Cerebellar cortex (tissue), 1 donor: ENCODE results near the gene NUB1.

Experiments used
- DNase-seq: peaks from one replicate; pipeline ENCODE4 v3.0.0-alpha.2; 2015; ENCODE audit warnings: low spot score

NUB1 gene

DNA sequence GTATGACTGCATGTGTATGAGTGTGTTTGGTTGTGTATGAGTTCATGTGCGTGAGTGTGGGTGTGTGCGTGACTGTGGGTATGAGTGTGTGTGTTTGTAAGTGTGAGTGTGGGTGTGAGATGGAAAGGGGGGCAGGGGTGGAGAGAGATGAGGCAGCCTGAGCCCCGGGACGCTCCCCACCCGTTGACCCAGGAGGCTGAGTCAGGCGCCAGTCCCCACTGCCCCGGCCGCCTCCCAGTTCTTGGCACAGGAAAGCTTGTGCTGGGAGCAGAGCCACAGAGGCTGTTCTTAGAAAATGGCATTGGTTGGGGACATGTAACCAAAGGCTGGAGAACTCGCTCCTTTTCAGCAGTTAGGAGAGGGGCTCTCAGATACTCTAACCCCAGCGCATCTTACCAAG is 27.8 kb upstream of the NUB1 start:
- DNase-seq: peak; percentile 14

DNA sequence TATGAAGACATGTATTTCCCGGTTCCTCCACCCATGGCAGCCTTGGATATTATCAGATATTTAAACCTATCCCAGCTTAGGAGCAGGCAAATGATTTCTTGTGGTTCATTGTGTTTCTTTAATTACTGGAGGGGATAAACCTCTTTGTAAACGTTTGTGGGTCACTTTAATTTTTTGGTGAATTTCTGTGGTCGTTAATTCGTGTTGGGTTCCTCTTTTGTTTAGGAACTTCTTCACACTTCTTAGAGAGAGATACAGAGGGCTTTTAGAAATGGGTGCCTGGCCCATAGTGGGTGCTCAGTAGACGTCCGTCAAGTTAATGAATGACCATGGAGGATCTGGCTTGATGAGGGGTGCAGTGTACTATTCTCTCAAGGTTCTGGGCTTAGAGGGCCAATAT is 27.2 kb upstream of the NUB1 start:
- DNase-seq: no peak

DNA sequence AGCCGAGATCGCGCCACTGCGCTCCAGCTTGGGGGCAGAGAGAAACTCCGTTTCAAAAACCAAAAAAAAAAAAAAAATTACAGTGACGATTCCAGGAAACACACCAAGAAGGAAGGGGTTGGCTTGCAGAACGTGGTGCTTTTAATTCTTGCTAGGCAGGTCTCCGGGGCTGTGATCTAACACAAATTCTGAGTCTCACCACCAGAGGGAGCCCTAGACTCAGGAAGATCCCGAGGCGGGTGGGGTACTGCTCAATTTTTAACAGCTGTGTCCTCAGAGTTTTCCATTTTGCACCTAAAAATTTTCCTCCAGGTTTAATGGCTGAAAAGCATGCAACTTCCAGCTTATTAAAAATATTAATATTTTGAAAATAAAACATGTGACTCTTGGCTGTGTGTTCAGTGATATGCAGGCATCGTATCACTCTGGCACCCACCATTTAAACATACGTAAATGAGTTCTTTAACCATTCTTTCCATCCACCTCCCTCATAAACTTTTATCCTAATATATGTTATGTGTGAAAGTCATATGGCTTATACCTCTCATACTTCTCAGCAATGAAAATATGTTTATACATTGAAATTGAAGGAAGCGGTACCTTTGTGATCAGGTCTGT is 26.5 kb upstream of the NUB1 start:
- DNase-seq: peak; percentile 79

DNA sequence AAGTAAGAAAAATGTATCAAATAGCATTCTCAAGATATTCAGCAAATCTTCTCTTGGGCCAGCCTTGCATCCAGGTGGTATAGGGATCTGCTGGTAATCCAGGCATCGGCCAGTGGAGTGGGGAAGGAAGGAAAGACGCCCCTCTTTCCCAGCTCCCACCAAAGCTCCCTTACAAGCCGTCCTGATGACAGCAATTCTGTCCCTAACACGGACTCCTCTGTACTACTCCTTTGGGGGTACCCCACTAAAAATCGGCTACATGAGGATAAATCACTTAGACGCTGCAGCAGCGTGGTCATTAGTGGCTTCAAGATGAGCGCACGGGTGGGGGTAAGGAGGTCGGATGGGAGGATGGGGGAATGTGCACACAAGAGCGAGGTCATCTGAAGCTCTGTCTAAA is 24.7 kb upstream of the NUB1 start:
- DNase-seq: no peak

DNA sequence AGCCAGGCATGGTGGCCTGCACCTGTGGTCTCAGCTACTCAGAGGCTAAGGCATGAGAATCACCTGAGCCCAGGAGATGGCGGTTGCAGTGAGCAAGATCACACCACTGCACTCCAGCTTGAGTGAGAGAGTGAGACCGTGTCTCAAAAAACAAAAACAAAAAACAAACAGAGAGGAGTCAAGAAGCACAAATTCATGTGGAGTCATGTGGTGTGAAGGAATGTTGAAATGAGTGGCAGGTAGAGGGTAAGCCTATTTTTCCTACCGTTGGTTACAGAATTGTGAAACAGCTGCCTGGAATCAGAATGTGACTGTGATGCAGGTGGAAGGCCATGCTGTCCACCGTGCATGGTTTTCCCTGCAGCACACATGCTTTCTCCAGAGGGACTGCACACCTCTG is 23.7 kb upstream of the NUB1 start:
- DNase-seq: no peak

DNA sequence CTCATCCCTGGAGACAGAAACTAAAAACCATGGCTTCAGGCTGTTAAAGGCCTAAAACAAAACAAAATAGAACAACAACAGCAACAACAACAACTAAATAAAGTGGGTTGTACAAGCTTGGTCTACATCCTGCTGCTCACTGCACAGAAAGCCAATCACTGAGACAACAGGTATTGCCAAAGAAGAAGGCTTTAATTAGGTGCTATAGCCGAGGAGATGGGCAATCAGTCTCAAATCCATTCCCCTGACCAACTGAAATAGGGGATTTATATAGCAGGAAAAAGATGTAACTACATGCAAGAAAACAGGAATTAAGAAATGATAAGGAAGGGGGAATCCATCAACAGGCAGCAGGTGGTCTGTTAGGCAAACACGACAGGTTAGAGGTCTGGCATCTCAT is 22.4 kb upstream of the NUB1 start:
- DNase-seq: no peak

DNA sequence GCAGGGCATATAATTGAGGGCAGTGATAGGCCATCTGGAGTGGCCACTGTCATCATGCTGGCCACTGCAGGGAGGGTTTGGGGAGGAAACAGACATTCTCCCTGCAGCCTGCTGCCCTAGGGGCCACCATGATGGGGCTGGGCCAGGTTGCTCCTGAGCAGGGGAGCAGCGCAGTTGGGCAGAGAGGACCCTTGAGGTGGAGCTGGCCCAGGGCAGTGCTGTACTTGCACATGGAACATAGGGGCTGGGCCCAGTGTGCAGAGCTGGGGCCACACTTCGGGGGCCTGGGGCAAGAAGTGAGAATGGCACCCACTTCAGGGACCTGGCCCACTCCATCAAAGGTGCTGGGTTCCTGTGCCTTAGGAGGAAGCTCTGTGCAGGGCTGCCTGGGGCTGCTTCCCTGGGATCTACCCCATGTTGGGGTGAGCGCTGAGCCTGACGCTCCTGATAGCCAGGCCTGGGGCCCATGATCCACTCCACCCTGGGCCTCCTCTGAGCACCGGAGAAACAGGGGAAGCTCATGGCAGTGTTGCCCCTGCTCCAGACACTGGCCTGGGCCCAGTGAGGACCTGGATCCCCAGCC is 21.3 kb upstream of the NUB1 start:
- DNase-seq: no peak

DNA sequence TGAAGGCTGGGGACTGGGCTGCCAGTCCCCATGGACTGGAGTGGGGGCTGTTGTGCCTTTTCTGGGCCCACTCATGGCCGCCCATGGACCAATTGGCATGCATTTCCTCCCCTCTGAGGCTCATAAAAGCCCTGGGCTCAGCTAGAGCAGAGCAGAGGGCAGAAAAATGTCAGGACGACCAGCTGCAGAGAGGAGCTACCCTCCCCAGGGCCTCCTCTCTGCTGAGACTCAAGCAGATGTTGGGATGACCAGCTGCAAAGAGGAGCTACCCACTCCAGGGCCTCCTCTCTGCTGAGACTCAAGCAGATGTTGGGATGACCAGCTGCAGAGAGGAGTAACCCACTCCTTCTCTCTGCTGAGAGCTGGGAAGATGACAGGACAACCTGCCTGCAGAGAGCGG is 20.3 kb upstream of the NUB1 start:
- DNase-seq: no peak

DNA sequence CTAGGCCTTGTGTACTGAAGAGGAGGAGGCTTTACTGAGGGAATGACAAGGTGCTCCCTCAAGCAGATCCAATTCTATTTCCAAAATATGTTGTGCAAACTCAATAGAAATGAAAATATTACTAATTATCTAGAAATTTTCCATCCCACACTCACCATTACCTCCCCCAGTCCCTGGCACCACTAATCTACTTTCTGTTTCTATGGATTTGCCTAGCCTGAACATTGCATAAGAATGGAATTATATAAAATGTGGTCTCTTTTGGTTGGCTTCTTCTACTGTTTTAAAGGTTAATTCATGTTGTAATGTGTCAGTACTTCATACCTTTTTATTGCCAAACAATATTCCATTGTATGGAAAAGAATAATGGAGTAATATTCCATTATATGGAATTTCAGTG is 18.7 kb upstream of the NUB1 start:
- DNase-seq: no peak

DNA sequence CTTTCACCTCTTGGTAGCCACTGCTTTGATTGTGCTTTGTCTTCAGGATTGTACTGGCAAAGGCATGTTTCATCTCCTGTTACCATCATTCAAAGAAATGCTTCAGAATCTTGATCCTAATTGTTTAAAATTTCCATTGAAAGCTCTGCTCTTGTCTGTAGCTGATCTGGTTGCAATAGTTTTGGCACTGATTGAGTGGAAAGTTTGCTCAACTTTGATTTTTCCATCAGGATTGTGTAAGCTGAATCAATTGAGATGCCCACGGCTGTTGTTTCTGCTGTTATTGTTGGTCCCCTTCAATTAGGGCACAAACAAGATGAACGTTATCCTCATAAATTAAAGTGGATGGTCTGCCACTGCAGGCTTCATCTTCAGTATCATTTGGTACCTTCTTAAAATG is 14.6 kb upstream of the NUB1 start:
- DNase-seq: no peak

DNA sequence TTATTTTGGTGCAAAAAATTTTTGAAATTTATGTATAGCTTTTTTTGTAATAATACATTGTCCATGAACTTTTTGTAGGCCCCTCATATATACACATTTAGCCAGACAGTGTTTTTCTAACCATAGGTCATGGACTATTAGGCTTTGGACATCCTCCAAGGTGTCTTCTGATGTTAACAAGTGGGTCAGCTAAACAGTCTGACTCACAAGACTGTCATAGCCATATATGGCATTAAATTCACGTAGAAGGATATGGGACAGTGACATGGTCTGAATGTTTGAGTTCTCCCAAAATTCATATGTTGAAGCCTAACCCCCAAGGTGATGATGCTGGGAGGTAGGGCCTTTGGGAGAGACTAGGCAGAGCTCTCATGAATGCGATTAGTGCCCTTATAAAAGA is 14.0 kb upstream of the NUB1 start:
- no peak for DNase-seq

DNA sequence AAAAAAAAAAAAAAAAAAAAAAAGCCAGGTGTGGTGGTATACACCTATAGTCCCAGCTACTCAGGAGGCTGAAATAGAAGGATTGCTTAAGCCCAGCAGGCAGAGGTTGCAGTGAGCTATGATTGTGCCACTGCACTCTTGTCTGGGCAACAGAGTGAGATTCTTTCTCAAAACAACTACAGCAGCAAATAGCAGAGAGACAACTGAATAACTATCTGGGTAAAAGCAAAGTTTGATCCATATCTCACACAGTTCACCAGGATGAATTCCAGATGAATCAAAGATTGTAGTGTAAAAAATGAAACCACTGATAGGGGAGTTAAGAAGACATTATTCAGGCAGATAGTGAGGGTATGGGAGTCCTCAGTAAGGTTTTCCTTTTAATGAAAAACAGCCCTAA is 11.4 kb upstream of the NUB1 start:
- no peak for DNase-seq

DNA sequence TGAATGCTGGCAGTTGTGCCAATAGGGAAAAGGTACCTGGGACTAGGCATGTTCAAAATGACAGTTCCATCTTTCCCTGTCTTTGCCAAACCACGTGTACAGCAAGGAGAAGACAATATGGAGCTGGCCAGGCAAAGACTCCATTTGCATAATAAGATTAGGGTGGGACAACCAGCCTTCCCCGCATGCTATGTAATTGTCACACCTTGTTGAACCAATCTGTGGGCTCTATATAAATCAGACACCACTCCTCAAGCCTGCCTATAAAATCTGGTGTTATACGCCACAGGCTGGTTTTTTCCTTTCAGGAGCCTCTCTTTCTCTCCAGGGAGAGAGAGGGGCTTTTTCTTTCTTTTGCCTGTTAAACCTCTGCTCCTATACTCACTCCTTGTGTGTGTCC is 11.0 kb upstream of the NUB1 start:
- no peak for DNase-seq

DNA sequence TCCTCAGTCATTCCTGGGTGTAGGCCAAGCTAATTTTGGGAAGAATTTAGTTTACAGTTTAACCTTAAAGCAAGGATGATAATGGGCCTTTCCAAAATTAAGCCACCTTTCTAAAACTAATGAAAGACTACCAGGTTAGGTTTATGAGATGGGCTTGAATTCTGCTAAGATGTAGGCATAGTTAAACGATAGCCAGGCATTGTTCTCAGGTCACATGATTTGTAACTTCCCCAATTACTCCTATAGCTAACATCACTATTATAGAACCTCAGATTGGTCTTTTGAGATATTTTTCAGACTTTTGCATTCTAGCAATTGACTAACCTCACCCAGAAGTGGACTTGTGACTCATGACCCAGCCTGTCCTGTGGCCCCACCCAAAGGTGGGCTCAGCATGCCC is 7.0 kb upstream of the NUB1 start:
- no peak for DNase-seq

DNA sequence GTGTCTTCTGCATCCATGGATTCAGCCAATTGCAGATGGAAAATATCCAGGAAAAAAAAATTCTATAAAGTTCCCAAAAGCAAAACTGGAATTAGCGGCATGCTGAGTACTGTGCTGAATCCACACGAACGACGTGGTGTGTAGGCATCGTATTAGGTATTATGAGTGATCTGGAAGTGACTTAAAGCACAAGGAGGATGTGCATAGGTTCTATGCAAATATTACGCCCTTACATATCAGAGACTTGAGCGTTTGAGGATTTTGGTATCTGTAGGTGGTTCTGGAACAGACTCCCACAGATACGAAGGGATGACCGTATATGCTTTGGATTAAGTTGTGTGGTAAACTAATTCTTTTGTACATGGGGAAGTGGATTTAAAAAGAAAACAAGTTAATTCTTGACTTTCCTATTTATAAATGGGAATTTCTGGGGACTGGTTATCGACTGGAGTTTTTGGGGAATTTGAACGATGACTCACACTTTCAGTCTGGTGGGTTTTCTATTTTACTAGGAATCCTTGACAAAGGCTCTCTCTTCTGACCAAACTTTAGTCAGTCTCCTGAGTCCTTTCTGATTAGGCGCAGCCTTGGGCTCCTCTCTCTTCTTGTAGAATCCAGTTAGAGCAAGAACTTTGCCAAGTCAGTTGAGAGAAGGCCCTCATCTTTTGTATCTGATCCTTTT is 5.4 kb upstream of the NUB1 start:
- no peak for DNase-seq

DNA sequence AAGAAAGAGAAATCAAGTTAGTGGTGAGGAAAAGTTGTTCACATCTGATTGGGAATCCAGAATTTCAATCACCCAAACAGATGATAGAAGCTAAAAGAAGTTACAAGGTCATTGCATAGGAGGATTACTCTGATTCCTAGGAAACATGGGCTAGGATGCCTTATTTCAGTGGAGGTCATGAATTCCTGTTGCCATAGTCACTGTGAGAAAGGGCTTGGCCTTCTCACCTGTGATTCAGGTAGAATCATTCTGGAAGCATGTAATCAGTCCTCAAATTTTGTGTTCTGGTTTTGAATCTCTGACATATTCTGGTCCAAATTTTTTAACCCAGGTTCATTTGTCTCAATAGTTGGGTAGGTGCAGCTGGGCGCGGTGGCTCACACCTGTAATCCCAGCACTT is 4.3 kb upstream of the NUB1 start:
- DNase-seq: no peak

DNA sequence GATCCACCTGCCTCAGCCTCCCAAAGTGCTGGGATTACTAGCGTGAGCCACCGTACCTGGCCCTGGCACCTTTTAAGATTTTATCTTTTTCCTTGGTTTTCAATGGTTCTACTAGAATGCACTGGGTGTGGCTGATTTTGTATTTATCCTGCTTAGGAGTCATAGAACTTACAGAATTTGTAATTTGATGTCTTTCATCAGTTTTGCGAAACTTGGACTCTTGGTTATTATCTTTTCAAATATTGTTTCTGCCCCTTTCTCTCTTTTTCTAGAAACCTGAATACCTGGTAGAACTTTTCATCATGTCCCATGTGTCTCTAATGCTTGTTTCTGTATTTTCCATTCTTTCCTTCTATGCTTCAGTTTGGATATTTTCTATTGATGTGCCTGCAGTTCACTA is 2.8 kb upstream of the NUB1 start:
- DNase-seq: no peak

DNA sequence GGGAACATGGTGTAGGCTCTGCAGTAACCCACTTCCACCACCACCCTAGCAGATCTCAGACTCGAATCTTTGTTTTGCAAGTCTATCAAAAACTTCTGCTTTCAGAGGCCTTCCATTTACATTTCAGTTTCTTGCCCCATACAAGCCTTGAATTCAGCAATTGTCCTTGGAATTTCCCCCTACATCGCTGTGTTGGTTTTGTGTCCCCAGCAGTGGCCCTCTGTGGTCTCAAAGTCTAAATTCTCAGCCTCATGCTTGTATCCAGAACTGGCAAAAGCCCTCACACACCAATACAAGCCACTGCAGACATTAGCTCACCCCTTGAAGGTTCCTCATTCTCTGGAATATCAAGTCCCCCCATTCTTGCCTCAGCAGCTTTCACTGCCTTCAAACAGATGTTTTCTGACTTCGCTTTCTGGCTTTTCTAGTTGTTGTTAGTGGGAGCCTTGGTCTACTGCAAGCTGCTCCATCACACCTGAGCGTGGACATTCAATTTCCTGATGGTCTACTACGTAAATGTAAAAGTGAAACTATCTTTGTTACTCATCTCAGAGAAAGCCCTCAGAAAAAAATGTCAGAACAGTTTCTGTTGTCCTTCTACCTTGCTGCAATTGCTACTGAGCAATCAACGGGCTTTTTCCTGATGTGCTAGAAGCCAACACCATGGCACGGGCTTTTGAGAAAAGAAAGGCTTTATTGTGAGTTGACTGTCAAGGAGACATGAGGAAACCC is 1.8 kb upstream of the NUB1 start:
- DNase-seq: no peak

DNA sequence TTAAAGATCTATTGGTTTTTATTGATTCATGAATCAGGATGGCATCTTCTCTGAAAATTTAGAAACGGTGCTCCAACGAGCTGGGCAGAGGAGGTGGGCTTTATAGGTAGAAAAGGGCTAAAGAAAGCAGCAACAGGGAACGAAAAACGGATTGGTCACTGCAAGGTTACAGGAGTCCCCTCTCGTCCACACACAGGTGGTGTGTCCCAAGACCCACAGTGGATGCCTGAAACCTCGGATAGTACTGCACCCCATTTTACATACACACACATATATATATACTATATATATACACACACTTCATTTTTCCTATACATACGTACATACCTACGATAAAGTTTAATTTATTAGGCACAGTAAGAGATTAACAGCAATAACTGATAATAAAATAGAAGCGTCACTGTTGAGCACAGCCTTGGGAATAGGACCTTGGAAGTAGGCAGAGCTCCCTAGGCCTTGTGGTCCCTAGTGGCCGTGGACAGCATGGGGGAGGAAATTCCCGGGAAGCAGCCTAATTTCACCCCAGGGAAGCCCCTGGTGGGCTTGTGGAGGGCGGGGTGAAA is 737 bp upstream of the NUB1 start:
- DNase-seq: no peak

DNA sequence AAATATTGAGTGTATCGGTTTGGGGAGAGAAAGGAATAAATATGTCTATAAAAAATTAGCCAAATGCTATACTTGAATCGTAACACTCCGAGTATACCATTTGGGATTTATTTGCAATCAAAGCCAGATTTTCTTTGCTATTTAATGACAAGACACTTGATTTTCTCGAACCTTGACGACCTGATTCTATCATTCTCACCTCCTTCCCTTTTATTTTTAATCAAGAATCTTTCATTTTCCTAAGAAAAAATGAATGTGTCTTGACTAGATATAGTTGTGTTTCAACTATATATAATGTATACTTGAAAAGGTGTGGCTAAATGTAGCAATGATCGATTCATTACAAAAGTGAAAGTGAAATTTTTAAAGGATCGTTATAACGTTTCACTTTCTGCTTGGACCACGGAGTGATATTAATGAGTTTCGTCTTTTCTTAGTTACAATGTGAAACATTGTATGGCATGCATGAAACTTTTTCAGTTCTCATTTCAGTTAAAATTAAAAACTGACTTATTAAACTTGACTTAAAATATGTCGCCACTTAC is 562 bp downstream of the NUB1 start:
- no peak for DNase-seq

DNA sequence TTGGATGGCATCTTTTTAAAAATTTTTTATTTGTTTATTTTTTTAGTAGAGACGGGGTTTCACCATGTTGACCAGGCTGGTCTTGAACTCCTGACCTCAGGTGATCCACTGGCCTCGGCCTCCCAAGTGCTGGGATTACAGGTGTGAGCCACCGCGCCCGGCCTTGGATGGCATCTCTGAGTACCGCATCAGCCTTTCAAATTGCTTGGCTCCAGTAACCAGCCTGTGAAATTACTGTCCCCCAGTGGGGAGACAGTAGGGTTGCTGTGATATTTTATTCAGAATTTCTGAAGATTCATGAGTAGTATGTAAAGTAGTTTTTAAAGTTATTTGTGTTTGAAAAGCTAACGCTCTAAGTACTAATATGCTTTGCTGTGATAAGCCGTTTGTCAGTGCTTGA is 1.2 kb downstream of the NUB1 start:
- DNase-seq: no peak

DNA sequence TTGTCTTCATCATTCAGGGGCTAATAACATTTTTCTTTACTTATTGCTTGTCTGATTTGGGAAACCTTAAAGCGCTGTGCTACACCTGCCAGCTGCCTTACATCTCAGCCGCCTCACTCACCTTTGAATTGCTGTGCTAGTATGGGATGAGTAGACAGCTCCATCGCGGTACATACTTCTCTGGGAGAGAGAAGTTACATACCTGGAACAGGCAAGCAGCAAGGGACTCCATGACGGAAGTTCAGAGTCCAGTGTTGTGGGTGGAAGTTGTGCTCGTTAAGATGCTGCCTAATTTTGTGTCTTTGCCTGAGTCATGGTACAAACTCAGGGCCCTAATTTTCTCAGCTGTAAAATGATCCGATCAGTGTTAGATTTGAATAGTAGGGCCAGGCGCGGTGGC is 1.9 kb downstream of the NUB1 start:
- no peak for DNase-seq
